WTC11 (cell line): ENCODE measurements around the gene PLPP7. TPM values are rescaled to one million over a fixed set of nuclear protein-coding genes. Genes with fewer than 3 reads are reported as not detected.

ENCODE experiments used
- ATAC-seq: fragments of 200-7000 bp; cut with Tn5 transposase; 2 replicates; pipeline ENCODE4 v1.10.0; 2021; ENCODE audit warnings: mild to moderate bottlenecking, moderate library complexity
- CTCF ChIA-PET: fragments of 300-600 bp; sonication (Branson Sonifier 250); formaldehyde crosslinking; loops from one replicate; lab custom pipeline; 2021; ENCODE audit warnings: antibody characterized with exemption; lab: Charles Lee
- POLR2A ChIA-PET: fragments of 350-600 bp; sonication (Branson Sonifier 250); formaldehyde crosslinking; loops from one replicate; lab custom pipeline; 2021; ENCODE audit warnings: antibody characterized with exemption; lab: Charles Lee
- DNase-seq: peaks from one replicate; pipeline ENCODE4 v3.0.0; 2021; ENCODE audit warnings: low spot score
- H3K27ac Mint-ChIP-seq: 2 replicates; pipeline ENCODE4 v1.8.0; 2021; ENCODE audit warnings: mixed read lengths
- H3K27me3 Mint-ChIP-seq: 2 replicates; pipeline ENCODE4 v1.8.0; 2021; ENCODE audit warnings: low read depth, mild to moderate bottlenecking, moderate library complexity, mixed read lengths
- H3K36me3 Mint-ChIP-seq: 2 replicates; pipeline ENCODE4 v1.8.0; 2021; ENCODE audit warnings: mixed read lengths
- H3K4me1 Mint-ChIP-seq: 2 replicates; pipeline ENCODE4 v1.8.0; 2022; ENCODE audit warnings: mixed read lengths
- H3K4me3 Mint-ChIP-seq: 2 replicates; pipeline ENCODE4 v1.8.0; 2021; ENCODE audit warnings: mild to moderate bottlenecking, moderate library complexity, mixed read lengths
- H3K9me3 Mint-ChIP-seq: 2 replicates; pipeline ENCODE4 v1.8.0; 2021; ENCODE audit warnings: mixed read lengths
- E2F1 ChIP-seq: sonication (generic); formaldehyde crosslinking; IDR thresholded peaks from 2 replicates; pipeline ENCODE4 v1.8.0; 2022; ENCODE audit warnings: mild to moderate bottlenecking, missing genetic modification reagents
- EMX1 ChIP-seq: fragments of 250-450 bp; sonication (Bioruptor Pico); IDR thresholded peaks from 2 replicates; pipeline ENCODE4 v1.8.0; 2021; ENCODE audit warnings: mild to moderate bottlenecking
- ERG ChIP-seq: fragments of 250-450 bp; sonication (Bioruptor Pico); IDR thresholded peaks from 2 replicates; pipeline ENCODE4 v1.8.0; 2021; ENCODE audit warnings: mild to moderate bottlenecking
- MXD4 ChIP-seq: fragments of 250-450 bp; sonication (Bioruptor Pico); IDR thresholded peaks from 2 replicates; pipeline ENCODE4 v1.8.0; 2021; ENCODE audit warnings: mild to moderate bottlenecking, moderate library complexity, borderline replicate concordance
- SP1 ChIP-seq: sonication (generic); formaldehyde crosslinking; conservative IDR thresholded peaks from 2 replicates; pipeline ENCODE4 v1.8.1; 2022; ENCODE audit warnings: missing genetic modification reagents
- TCF7 ChIP-seq: sonication (generic); formaldehyde crosslinking; IDR thresholded peaks from 2 replicates; pipeline ENCODE4 v1.8.0; 2022; ENCODE audit warnings: mild to moderate bottlenecking, low read depth, missing genetic modification reagents, moderate library complexity
- TEAD4 ChIP-seq: sonication (generic); formaldehyde crosslinking; IDR thresholded peaks from 2 replicates; pipeline ENCODE4 v1.8.0; 2022; ENCODE audit warnings: mild to moderate bottlenecking, missing genetic modification reagents
- TP53 ChIP-seq: sonication (generic); formaldehyde crosslinking; IDR thresholded peaks from 2 replicates; pipeline ENCODE4 v1.8.1; 2023; ENCODE audit warnings: mild to moderate bottlenecking, missing genetic modification reagents
- ZNF317 ChIP-seq: sonication (generic); formaldehyde crosslinking; IDR thresholded peaks from 2 replicates; pipeline ENCODE4 v1.8.1; 2023; ENCODE audit warnings: low read depth, mild to moderate bottlenecking, moderate library complexity, missing genetic modification reagents, borderline replicate concordance
- total RNA-seq: library from RNA; stranded (reverse); gene quantifications from 3 replicates; pipeline ENCODE4 v1.2.3, GENCODE V29; 2021
- TF ChIP-seq, protein P1 (sequence below): sonication (generic); formaldehyde crosslinking; IDR thresholded peaks from 2 replicates; pipeline ENCODE4 v1.8.0; 2022; ENCODE audit warnings: missing genetic modification reagents
- TF ChIP-seq, protein P2 (sequence below): fragments of 250-450 bp; sonication (Bioruptor Pico); IDR thresholded peaks from 2 replicates; pipeline ENCODE4 v1.9.0; 2021; ENCODE audit warnings: moderate library complexity, mild to moderate bottlenecking, inconsistent platforms, borderline replicate concordance
- TF ChIP-seq, protein P3 (sequence below): fragments of 250-450 bp; sonication (Bioruptor Pico); IDR thresholded peaks from 2 replicates; pipeline ENCODE4 v1.9.0; 2021; ENCODE audit warnings: mild to moderate bottlenecking
- TF ChIP-seq, protein P4 (sequence below): sonication (generic); formaldehyde crosslinking; IDR thresholded peaks from 2 replicates; pipeline ENCODE4 v1.8.1; 2023; ENCODE audit warnings: mild to moderate bottlenecking, missing genetic modification reagents, borderline replicate concordance
- TF ChIP-seq, protein P5 (sequence below): sonication (generic); formaldehyde crosslinking; IDR thresholded peaks from 2 replicates; pipeline ENCODE4 v1.8.0; 2023; ENCODE audit warnings: missing genetic modification reagents
- TF ChIP-seq, protein P6 (sequence below): sonication (generic); formaldehyde crosslinking; IDR thresholded peaks from 2 replicates; pipeline ENCODE4 v1.8.1; 2022; ENCODE audit warnings: mild to moderate bottlenecking, missing genetic modification reagents, moderate library complexity, borderline replicate concordance

The PLPP7 gene
- total RNA-seq, 1 experiment from 2014 or later = 4.2 TPM

- TF ChIP-seq ERG (no peak), E2F1 (CRISPR knock-in tag) (no peak)
Measured at GRCh38 chr9:131297903-131298302, 8.4 kb downstream of the PLPP7 start (continued).

GRCh38 chr9:131298341-131298740 is 8.8 kb downstream of the PLPP7 start:
- ATAC-seq = no peak
- POLR2A ChIA-PET = no interaction called here
- no peak for TF ChIP-seq SP1 (CRISPR knock-in tag)
- TF ChIP-seq, protein P1, sequence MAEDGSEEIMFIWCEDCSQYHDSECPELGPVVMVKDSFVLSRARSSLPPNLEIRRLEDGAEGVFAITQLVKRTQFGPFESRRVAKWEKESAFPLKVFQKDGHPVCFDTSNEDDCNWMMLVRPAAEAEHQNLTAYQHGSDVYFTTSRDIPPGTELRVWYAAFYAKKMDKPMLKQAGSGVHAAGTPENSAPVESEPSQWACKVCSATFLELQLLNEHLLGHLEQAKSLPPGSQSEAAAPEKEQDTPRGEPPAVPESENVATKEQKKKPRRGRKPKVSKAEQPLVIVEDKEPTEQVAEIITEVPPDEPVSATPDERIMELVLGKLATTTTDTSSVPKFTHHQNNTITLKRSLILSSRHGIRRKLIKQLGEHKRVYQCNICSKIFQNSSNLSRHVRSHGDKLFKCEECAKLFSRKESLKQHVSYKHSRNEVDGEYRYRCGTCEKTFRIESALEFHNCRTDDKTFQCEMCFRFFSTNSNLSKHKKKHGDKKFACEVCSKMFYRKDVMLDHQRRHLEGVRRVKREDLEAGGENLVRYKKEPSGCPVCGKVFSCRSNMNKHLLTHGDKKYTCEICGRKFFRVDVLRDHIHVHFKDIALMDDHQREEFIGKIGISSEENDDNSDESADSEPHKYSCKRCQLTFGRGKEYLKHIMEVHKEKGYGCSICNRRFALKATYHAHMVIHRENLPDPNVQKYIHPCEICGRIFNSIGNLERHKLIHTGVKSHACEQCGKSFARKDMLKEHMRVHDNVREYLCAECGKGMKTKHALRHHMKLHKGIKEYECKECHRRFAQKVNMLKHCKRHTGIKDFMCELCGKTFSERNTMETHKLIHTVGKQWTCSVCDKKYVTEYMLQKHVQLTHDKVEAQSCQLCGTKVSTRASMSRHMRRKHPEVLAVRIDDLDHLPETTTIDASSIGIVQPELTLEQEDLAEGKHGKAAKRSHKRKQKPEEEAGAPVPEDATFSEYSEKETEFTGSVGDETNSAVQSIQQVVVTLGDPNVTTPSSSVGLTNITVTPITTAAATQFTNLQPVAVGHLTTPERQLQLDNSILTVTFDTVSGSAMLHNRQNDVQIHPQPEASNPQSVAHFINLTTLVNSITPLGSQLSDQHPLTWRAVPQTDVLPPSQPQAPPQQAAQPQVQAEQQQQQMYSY = no peak
- TF ChIP-seq, protein P2, sequence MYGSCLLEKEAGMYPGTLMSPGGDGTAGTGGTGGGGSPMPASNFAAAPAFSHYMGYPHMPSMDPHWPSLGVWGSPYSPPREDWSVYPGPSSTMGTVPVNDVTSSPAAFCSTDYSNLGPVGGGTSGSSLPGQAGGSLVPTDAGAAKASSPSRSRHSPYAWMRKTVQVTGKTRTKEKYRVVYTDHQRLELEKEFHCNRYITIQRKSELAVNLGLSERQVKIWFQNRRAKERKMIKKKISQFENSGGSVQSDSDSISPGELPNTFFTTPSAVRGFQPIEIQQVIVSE (CRISPR knock-in tag) = no peak
- no peak for TF ChIP-seq TEAD4 (CRISPR knock-in tag)
- TF ChIP-seq EMX1 (CRISPR knock-in tag) = no peak
- TF ChIP-seq, protein P3, sequence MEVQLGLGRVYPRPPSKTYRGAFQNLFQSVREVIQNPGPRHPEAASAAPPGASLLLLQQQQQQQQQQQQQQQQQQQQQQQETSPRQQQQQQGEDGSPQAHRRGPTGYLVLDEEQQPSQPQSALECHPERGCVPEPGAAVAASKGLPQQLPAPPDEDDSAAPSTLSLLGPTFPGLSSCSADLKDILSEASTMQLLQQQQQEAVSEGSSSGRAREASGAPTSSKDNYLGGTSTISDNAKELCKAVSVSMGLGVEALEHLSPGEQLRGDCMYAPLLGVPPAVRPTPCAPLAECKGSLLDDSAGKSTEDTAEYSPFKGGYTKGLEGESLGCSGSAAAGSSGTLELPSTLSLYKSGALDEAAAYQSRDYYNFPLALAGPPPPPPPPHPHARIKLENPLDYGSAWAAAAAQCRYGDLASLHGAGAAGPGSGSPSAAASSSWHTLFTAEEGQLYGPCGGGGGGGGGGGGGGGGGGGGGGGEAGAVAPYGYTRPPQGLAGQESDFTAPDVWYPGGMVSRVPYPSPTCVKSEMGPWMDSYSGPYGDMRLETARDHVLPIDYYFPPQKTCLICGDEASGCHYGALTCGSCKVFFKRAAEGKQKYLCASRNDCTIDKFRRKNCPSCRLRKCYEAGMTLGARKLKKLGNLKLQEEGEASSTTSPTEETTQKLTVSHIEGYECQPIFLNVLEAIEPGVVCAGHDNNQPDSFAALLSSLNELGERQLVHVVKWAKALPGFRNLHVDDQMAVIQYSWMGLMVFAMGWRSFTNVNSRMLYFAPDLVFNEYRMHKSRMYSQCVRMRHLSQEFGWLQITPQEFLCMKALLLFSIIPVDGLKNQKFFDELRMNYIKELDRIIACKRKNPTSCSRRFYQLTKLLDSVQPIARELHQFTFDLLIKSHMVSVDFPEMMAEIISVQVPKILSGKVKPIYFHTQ (CRISPR knock-in tag) = no peak
- TF ChIP-seq MXD4 = no peak
- Mint-ChIP-seq H3K27ac (peak overlapping the region; percentile 30; the same call in 1 of the 2 replicates), H3K27me3 (no peaks in the 10 kb centered on the region), H3K4me3 (no peak overlapping the region), H3K9me3 (no peaks in the 10 kb centered on the region), H3K36me3 (no peaks in the 10 kb centered on the region), H3K4me1 (no peaks in the 10 kb centered on the region)
- DNase-seq = no peak
- CTCF ChIA-PET = interaction anchor here (3.6 kb wide), 1 partner anchor 38 kb away, joined by 12 read pairs; no protein-coding TSS in a partner anchor

- Mint-ChIP-seq H3K4me1 (0 out of 2 replicates have a peak, but pooled peaks cover 3% of the 10 kb centered on the region), H3K9me3 (no peaks in the 10 kb centered on the region), H3K27me3 (no peaks in the 10 kb centered on the region), H3K27ac (no peak overlapping the region), H3K4me3 (no peak overlapping the region), H3K36me3 (no peaks in the 10 kb centered on the region)
- DNase-seq (no peak), ATAC-seq (no peak)
- ChIA-PET CTCF (no interaction called here), POLR2A (no interaction called here)
- no peak for TF ChIP-seq ZNF317
- no peak for TF ChIP-seq TCF7
- no peak for TF ChIP-seq TP53 (CRISPR knock-in tag)
- TF ChIP-seq, protein P4, sequence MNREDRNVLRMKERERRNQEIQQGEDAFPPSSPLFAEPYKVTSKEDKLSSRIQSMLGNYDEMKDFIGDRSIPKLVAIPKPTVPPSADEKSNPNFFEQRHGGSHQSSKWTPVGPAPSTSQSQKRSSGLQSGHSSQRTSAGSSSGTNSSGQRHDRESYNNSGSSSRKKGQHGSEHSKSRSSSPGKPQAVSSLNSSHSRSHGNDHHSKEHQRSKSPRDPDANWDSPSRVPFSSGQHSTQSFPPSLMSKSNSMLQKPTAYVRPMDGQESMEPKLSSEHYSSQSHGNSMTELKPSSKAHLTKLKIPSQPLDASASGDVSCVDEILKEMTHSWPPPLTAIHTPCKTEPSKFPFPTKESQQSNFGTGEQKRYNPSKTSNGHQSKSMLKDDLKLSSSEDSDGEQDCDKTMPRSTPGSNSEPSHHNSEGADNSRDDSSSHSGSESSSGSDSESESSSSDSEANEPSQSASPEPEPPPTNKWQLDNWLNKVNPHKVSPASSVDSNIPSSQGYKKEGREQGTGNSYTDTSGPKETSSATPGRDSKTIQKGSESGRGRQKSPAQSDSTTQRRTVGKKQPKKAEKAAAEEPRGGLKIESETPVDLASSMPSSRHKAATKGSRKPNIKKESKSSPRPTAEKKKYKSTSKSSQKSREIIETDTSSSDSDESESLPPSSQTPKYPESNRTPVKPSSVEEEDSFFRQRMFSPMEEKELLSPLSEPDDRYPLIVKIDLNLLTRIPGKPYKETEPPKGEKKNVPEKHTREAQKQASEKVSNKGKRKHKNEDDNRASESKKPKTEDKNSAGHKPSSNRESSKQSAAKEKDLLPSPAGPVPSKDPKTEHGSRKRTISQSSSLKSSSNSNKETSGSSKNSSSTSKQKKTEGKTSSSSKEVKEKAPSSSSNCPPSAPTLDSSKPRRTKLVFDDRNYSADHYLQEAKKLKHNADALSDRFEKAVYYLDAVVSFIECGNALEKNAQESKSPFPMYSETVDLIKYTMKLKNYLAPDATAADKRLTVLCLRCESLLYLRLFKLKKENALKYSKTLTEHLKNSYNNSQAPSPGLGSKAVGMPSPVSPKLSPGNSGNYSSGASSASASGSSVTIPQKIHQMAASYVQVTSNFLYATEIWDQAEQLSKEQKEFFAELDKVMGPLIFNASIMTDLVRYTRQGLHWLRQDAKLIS (CRISPR knock-in tag) = no peak
- TF ChIP-seq, protein P5, sequence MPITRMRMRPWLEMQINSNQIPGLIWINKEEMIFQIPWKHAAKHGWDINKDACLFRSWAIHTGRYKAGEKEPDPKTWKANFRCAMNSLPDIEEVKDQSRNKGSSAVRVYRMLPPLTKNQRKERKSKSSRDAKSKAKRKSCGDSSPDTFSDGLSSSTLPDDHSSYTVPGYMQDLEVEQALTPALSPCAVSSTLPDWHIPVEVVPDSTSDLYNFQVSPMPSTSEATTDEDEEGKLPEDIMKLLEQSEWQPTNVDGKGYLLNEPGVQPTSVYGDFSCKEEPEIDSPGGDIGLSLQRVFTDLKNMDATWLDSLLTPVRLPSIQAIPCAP (CRISPR knock-in tag) = no peak
- TF ChIP-seq, protein P6, sequence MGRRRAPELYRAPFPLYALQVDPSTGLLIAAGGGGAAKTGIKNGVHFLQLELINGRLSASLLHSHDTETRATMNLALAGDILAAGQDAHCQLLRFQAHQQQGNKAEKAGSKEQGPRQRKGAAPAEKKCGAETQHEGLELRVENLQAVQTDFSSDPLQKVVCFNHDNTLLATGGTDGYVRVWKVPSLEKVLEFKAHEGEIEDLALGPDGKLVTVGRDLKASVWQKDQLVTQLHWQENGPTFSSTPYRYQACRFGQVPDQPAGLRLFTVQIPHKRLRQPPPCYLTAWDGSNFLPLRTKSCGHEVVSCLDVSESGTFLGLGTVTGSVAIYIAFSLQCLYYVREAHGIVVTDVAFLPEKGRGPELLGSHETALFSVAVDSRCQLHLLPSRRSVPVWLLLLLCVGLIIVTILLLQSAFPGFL (CRISPR knock-in tag) = no peak
Measured at GRCh38 chr9:131298816-131299215, 9.3 kb downstream of the PLPP7 start.
